Mucosa of descending colon (tissue), 3 donors: ENCODE data around the gene CYGB. TPM values are rescaled to one million over a fixed set of nuclear protein-coding genes. Genes with fewer than 3 reads are reported as not detected.

Source experiments
- ATAC-seq: fragments of 200-7000 bp; cut with Tn5 transposase; one replicate; pipeline ENCODE4 v1.9.1; 2020; ENCODE audit warnings: mild to moderate bottlenecking, moderate library complexity
- DNase-seq, 3 donors: peaks; one replicate each; pipeline ENCODE4 v3.0.0-alpha.2; 2020
- H3K36me3 ChIP-seq: fragments of 200-600 bp; one replicate; pipeline ENCODE4 v1.8.0; 2021; ENCODE audit warnings: low read depth, mild to moderate bottlenecking
- H3K4me1 ChIP-seq: fragments of 200-600 bp; one replicate; pipeline ENCODE4 v1.8.0; 2021; ENCODE audit warnings: low read depth, mild to moderate bottlenecking
- H3K4me3 ChIP-seq: fragments of 200-600 bp; one replicate; pipeline ENCODE4 v1.8.0; 2021; ENCODE audit warnings: mild to moderate bottlenecking
- H3K9me3 ChIP-seq: fragments of 200-600 bp; one replicate; pipeline ENCODE4 v1.8.0; 2021; ENCODE audit warnings: mild to moderate bottlenecking
- intact Hi-C, 2 donors: fragments of 100-400 bp; cut with DNase I in 1 of 2; cut with micrococcal nuclease in 1 of 2; formaldehyde crosslinking; loops; one replicate each; pipeline versions ENCODE4 v1.11.0 to v1.11.1; 2022; cut with DNase I, micrococcal nuclease
- total RNA-seq, 3 donors: library from RNA; stranded (reverse); fragmentation: NEBNext Ultra II Directional in 2 of 3; extraction: Animal tissue kit (Norgen Biotek cat#: 25700) in 2 of 3; gene quantifications; one replicate each; pipeline versions ENCODE4 v1.2.1 to v1.2.4, GENCODE V29; 2021 to 2023
- TF ChIP-seq, protein P1 (sequence below): fragments of 200-600 bp; IDR thresholded peaks from one replicate; pipeline ENCODE4 v1.8.0; 2022; ENCODE audit warnings: antibody characterized with exemption, mild to moderate bottlenecking
- donor health status: DM: no; HTN: no; CAD: no; lungs with moderate emphysema.
- donor health status: DM: no; HTN: no; CAD: no.
- donor health status: DM: no; HTN: yes; CAD: no.

Gene CYGB
- total RNA-seq, 3 donors from 2014 or later: 10.6 to 24.0 (median 15.1) TPM

GRCh38 chr17:76539631-76540271 lies 2.2 kb upstream of the CYGB start, which contains the start of gene PRCD:
Gene PRCD (plus strand): TSS chr17:76540044. CDS start chr17:76540142, 98 bp downstream.
- intact Hi-C loops: no loop called here

GRCh38 chr17:76538941-76539570 lies 1.5 kb upstream of the CYGB start:
- DNase-seq (peak in 1 of 3 donors; percentile 20), ATAC-seq (no peak)
- Histone ChIP-seq H3K36me3 (no peaks in the 10 kb centered on the region), H3K9me3 (no peaks in the 10 kb centered on the region), H3K4me3 (no peak overlapping the region), H3K4me1 (peaks cover 18% of the 10 kb centered on the region)
- intact Hi-C loops: no loop called here
- TF ChIP-seq, protein P1, sequence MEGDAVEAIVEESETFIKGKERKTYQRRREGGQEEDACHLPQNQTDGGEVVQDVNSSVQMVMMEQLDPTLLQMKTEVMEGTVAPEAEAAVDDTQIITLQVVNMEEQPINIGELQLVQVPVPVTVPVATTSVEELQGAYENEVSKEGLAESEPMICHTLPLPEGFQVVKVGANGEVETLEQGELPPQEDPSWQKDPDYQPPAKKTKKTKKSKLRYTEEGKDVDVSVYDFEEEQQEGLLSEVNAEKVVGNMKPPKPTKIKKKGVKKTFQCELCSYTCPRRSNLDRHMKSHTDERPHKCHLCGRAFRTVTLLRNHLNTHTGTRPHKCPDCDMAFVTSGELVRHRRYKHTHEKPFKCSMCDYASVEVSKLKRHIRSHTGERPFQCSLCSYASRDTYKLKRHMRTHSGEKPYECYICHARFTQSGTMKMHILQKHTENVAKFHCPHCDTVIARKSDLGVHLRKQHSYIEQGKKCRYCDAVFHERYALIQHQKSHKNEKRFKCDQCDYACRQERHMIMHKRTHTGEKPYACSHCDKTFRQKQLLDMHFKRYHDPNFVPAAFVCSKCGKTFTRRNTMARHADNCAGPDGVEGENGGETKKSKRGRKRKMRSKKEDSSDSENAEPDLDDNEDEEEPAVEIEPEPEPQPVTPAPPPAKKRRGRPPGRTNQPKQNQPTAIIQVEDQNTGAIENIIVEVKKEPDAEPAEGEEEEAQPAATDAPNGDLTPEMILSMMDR: no peak

More at GRCh38 chr17:76539631-76540271, 2.2 kb upstream of the CYGB start, which contains the start of gene PRCD:
- no peaks in the 10 kb centered on the region for H3K36me3 ChIP-seq
- DNase-seq (peak in 2 of 3 donors; percentile 15 to 27), ATAC-seq (no peak)
- TF ChIP-seq, protein P1: no peak
- H3K4me1 ChIP-seq: peaks cover 22% of the 10 kb centered on the region
- no peak within 1 kb of the TSS for H3K4me3 ChIP-seq
- H3K9me3 ChIP-seq: no peaks in the 10 kb centered on the region

DNA sequence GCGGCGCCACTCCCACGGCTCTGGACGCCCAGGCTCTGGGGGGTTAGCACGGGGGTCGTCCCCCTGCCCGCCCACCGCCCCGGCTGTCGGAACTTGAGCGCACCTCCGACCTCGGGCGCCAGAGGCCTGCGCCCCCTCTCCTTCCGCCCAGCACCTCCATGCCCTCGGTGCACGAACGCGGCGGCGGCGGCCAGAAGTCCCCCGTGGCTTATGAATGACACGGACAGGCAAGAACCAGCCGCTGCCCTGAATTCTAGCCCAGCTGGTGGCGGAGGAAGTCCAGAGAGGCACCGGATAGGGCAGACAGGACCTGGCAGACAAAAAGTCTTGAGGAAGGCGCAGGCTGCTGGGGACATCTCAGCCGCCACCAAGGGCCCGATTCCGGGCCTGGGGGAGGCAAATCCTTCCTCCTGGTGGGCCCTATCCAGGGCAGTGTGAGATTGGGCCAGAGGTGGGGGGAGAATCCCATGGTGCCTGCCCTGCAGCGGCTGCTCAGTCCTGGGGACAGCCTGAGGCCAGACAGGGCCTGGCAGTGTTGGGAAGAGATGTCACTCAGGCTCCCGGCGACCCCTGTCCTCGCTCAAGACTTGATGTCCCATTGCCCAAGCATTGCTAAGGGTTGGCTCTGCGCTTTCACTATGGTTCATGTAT lies 897 bp upstream of the CYGB start:
- intact Hi-C loops: no loop called here
- peaks cover 22% of the 10 kb centered on the region for H3K4me1 ChIP-seq
- H3K4me3 ChIP-seq: no peak overlapping the region
- no peaks in the 10 kb centered on the region for H3K36me3 ChIP-seq
- DNase-seq (peak in 2 of 3 donors; percentile 31 to 57), ATAC-seq (no peak)
- H3K9me3 ChIP-seq: no peaks in the 10 kb centered on the region
- TF ChIP-seq, protein P1: no peak

DNA sequence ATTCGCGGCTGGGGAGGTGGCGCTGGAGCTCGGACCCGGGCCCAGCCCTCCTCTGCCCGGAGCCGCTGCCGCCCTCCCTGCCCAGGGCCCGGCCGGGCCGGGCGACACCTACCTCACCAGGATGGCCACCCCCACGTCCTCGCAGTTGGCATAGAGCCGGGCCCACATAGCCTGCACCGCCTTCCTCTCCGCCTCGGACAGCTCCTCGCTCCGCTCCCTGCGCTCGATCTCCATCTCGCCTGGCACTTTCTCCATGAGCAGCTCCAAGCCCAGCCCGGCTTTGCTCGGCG lies 276 bp downstream of the CYGB start:
- peaks cover 30% of the 10 kb centered on the region for H3K4me1 ChIP-seq
- TF ChIP-seq, protein P1: no peak

GRCh38 chr17:76536511-76537287 lies 810 bp downstream of the CYGB start:
- H3K9me3 ChIP-seq: no peaks in the 10 kb centered on the region
- H3K36me3 ChIP-seq: no peaks in the 10 kb centered on the region
- H3K4me3 ChIP-seq: no peak overlapping the region
- no peak for ATAC-seq
- H3K4me1 ChIP-seq: peaks cover 30% of the 10 kb centered on the region
- TF ChIP-seq, protein P1: no peak
- intact Hi-C loops: no loop called here
- peak in 1 of 3 donors; percentile 31 for DNase-seq

More for the DNA sequence above, 276 bp downstream of the CYGB start:
- H3K36me3 ChIP-seq: no peaks in the 10 kb centered on the region
- no peaks in the 10 kb centered on the region for H3K9me3 ChIP-seq
- intact Hi-C loops: no loop called here
- DNase-seq (peak in 2 of 3 donors; percentile 33 to 56), ATAC-seq (no peak)
- no peak overlapping the region for H3K4me3 ChIP-seq
